C4-2B (cell line): ENCODE data around the gene DUSP10.

Experiments
- CTCF ChIP-seq: fragments of 450-650 bp; conservative IDR thresholded peaks from 2 replicates; pipeline ENCODE4 v1.5.1; 2017; ENCODE audit warnings: mild to moderate bottlenecking
- ZFX ChIP-seq: fragments of 450-650 bp; IDR thresholded peaks from 2 replicates; pipeline ENCODE4 v1.6.1; 2017

- TF ChIP-seq CTCF (no peak), ZFX (no peak)
Measured at GRCh38 chr1:221753828-221754188, 11.9 kb upstream of the DUSP10 start.
